Naive thymus-derived CD4-positive, alpha-beta T cell (primary cell): ENCODE measurements around the gene FKBP7. TPM values are rescaled to one million over a fixed set of nuclear protein-coding genes. Genes with fewer than 3 reads are reported as not detected.

Experiments used
- ATAC-seq: fragments of 150-1000 bp; cut with Tn5 transposase; 2 replicates; pipeline ENCODE4 v1.10.0; 2021; ENCODE audit warnings: mild to moderate bottlenecking, moderate library complexity
- CTCF ChIA-PET: fragments of 350-600 bp; sonication (Branson Sonifier 250); formaldehyde crosslinking; loops from one replicate; lab custom pipeline; 2021; ENCODE audit warnings: antibody characterized with exemption; lab: Charles Lee
- POLR2A ChIA-PET: fragments of 350-600 bp; sonication (Branson Sonifier 250); formaldehyde crosslinking; loops from one replicate; lab custom pipeline; 2021; ENCODE audit warnings: antibody characterized with exemption, inconsistent platforms; lab: Charles Lee
- DNase-seq, 9 donors: peaks; one replicate each; pipeline versions ENCODE4 v3.0.0 to v3.0.0-alpha.2; 2020 to 2022; ENCODE audit warnings: mixed read lengths in 1 of 9
- H3K27ac ChIP-seq: one replicate; pipeline ENCODE4 v1.7.0; 2013; ENCODE audit warnings: mild to moderate bottlenecking, low read depth, low read length, moderate library complexity
- H3K27me3 ChIP-seq, 2 donors: one replicate each; pipeline ENCODE4 v1.7.0; 2013; ENCODE audit warnings: low read length in 2 of 2, mild to moderate bottlenecking in 2 of 2, moderate library complexity in 2 of 2; ENCODE audit not compliant: control insufficient read depth in 2 of 2, insufficient read depth in 2 of 2
- H3K36me3 ChIP-seq, 3 experiments: 1 replicate in 2 of 3; 2 replicates in 1 of 3; pipeline ENCODE4 v1.7.0; 2013; ENCODE audit warnings: low read length in 3 of 3, mild to moderate bottlenecking in 3 of 3, moderate library complexity in 1 of 3; ENCODE audit not compliant: insufficient read depth in 3 of 3, control insufficient read depth in 2 of 3
- H3K4me1 ChIP-seq, 2 donors: one replicate each; pipeline ENCODE4 v1.7.0; 2013; ENCODE audit warnings: low read length in 2 of 2, mild to moderate bottlenecking in 2 of 2, moderate library complexity in 1 of 2; ENCODE audit not compliant: control insufficient read depth in 2 of 2, insufficient read depth in 2 of 2
- H3K4me3 ChIP-seq: 2 replicates; pipeline ENCODE4 v1.7.0; 2013; ENCODE audit warnings: mild to moderate bottlenecking, low read length
- H3K9me3 ChIP-seq, 3 experiments: 1 replicate in 2 of 3; 2 replicates in 1 of 3; pipeline ENCODE4 v1.7.0; 2013; ENCODE audit warnings: low read length in 3 of 3; ENCODE audit not compliant: control insufficient read depth in 2 of 3
- H3K27ac Mint-ChIP-seq, 9 donors: one replicate each; pipeline ENCODE4 v1.8.0; 2020 to 2022; ENCODE audit warnings: mixed read lengths in 9 of 9, mild to moderate bottlenecking in 8 of 9, moderate library complexity in 5 of 9, inconsistent platforms in 2 of 9
- H3K27me3 Mint-ChIP-seq, 5 donors: one replicate each; pipeline ENCODE4 v1.8.0; 2021 to 2022; ENCODE audit warnings: mixed read lengths in 5 of 5, mild to moderate bottlenecking in 1 of 5
- H3K36me3 Mint-ChIP-seq, 5 donors: one replicate each; pipeline ENCODE4 v1.8.0; 2020 to 2022; ENCODE audit warnings: mixed read lengths in 5 of 5, mild to moderate bottlenecking in 3 of 5, inconsistent platforms in 1 of 5
- H3K4me1 Mint-ChIP-seq, 7 donors: one replicate each; pipeline ENCODE4 v1.8.0; 2020 to 2022; ENCODE audit warnings: mixed read lengths in 7 of 7, mild to moderate bottlenecking in 3 of 7, inconsistent platforms in 1 of 7
- H3K4me3 Mint-ChIP-seq, 10 donors: one replicate each; pipeline ENCODE4 v1.8.0; 2020 to 2022; ENCODE audit warnings: mild to moderate bottlenecking in 10 of 10, mixed read lengths in 10 of 10, moderate library complexity in 6 of 10, inconsistent platforms in 2 of 10
- H3K9me3 Mint-ChIP-seq, 11 donors: one replicate each; pipeline ENCODE4 v1.8.0; 2020 to 2022; ENCODE audit warnings: mixed read lengths in 11 of 11, mild to moderate bottlenecking in 4 of 11, inconsistent platforms in 1 of 11, moderate library complexity in 1 of 11
- intact Hi-C, 2 donors: fragments of 100-400 bp; cut with micrococcal nuclease; formaldehyde crosslinking; loops; one replicate each; pipeline ENCODE4 v1.15.1; 2023
- polyA plus RNA-seq, 2 donors: library from polyadenylated mRNA; unstranded; fragments of 300-500 nt; fragmentation: Illumina TruSeq; gene quantifications; one replicate each; pipeline ENCODE4 v1.2.3, GENCODE V29; 2021
- total RNA-seq, 6 experiments: library from RNA in 5 of 6; stranded (reverse) in 5 of 6; gene quantifications; 1 replicate in 5 of 6; 2 replicates in 1 of 6; pipeline ENCODE4 v1.2.3 and lab custom pipeline; 2021 to 2026

The FKBP7 gene
- total and polyA plus RNA-seq, 7 experiments from 2014 or later = 0.64 to 4.6 (median 2.4) TPM

DNA sequence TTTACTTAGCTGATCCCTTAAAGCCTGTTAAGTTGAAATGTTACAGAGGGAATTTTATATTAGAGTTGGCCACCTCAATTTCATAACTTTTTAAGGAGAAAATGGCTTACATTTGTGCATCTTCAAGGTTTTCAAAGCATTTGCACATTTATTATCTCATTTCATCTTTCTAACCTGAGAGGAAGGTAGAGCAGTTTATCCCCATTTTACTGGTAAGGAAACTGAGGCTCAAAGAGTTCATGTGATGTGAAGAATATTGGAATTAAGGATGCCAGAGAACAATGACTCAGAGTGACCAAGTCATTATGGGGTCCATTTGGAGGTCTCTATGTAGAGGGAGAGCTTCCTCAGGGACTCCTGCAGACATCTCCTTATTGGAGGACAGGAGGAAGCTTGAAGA, 62.4 kb downstream of the FKBP7 start:
- Mint-ChIP-seq H3K27ac (no peak overlapping the region), H3K4me1 (peaks cover 5 to 61% (median 23%) of the 10 kb centered on the region in 7 donors), H3K36me3 (peaks cover 0 to 8% (median 0%) of the 10 kb centered on the region in 5 donors), H3K27me3 (no peaks in the 10 kb centered on the region), H3K4me3 (no peak overlapping the region), H3K9me3 (no peaks in the 10 kb centered on the region)
- no peaks in the 10 kb centered on the region for H3K27me3 ChIP-seq
- H3K36me3 ChIP-seq = no peaks in the 10 kb centered on the region
- ChIA-PET CTCF (interaction anchor here (5.3 kb wide), 1 partner anchor 20 kb away, joined by 37 read pairs; no protein-coding TSS in a partner anchor), POLR2A (interaction anchor here (1.0 kb wide), 1 partner anchor 35 kb away, joined by 3 read pairs; the partner anchor contains the start of genes PJVK and PRKRA)
- H3K9me3 ChIP-seq = no peaks in the 10 kb centered on the region
- no peak for DNase-seq
- intact Hi-C loops = loop anchor here in 1 of 2 donors (10.0 kb wide), 1 partner anchor 221 kb away; the partner anchor contains the start of gene OSBPL6
- peaks cover 6 to 7% of the 10 kb centered on the region in 2 donors for H3K4me1 ChIP-seq
- H3K4me3 ChIP-seq = no peak overlapping the region
- ATAC-seq = no peak
- no peak overlapping the region for H3K27ac ChIP-seq

DNA sequence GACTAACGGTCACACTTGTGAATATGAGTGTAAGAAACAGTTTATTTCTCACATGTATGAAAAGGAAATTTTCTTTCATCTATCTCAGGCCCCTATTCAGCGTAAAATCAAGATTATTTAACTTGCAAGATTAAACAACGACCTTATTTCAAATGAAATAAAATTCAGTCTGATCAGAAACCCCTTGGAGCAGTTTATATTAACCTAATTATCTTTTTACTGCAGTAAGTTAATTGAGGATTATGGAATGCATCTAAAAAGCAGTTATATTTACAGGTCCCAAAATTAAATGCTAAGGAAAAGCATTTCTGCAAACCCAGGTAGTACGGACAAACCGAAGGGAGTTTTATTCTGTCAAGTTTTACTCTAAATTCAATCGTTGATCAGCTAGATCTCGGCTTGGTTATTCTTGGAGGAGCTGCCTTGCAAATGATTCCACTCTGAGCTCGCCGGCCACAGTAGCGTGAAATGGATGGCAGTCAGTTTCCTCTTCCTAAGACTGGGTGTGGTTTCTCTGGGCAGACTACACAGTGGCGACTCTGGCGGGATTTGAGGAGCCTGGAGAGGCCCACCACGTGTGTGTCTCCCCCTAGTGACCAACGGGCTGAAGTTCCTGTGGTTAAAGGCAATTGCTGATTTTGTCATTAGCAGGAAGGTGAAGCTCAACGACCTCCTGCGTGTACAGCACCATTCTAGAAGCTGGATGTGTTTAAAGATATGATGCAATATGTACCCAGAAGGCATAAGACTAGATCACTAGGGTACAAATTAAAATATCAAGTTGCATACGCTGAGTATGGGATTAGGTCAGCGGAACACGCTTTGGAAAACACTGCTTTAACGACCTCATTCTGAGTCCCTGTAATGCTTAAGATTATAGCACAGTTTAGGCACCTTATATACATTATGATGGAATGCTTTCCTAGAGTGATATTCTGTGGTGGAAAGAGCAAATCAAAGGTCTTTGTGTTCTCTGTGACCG, 63.8 kb downstream of the FKBP7 start:
- H3K4me1 ChIP-seq = peaks cover 6 to 7% of the 10 kb centered on the region in 2 donors
- peaks cover 5 to 58% (median 23%) of the 10 kb centered on the region in 7 donors for H3K4me1 Mint-ChIP-seq
- H3K27ac ChIP-seq = peak overlapping the region; percentile 72
- peaks cover 0 to 3% (median 0%) of the 10 kb centered on the region in 5 donors for H3K27me3 Mint-ChIP-seq
- no peaks in the 10 kb centered on the region for H3K36me3 ChIP-seq
- peak; percentile 50 to 77 (median 64) for DNase-seq
- H3K4me3 ChIP-seq = peak overlapping the region; percentile 53
- no peaks in the 10 kb centered on the region for H3K9me3 ChIP-seq
- H3K36me3 Mint-ChIP-seq = peaks cover 0 to 3% (median 0%) of the 10 kb centered on the region in 5 donors
- peak overlapping the region; percentile 85 to 99 (median 94) for H3K27ac Mint-ChIP-seq
- ChIA-PET CTCF (interaction anchor here (0.6 to 5.3 kb wide), 13 partner anchors 9 to 1203 kb away, joined by 3 to 37 read pairs (median 4); partner anchors contain the start of genes PJVK and PRKRA), POLR2A (interaction anchor here (1.1 to 2.7 kb wide), 4 partner anchors 29 to 302 kb away, joined by 3 to 31 read pairs (median 4); partner anchors contain the start of genes PJVK, PRKRA and RBM45)
- ATAC-seq = peak; percentile 86
- intact Hi-C loops = loop anchor here (1.0 to 10.0 kb wide), 10 partner anchors 10 to 1593 kb away; partner anchors contain the start of genes RBM45 (in 2 of the 2), CWC22 (in 1 of the 2) and OSBPL6 (in 1 of the 2)
- H3K27me3 ChIP-seq = no peaks in the 10 kb centered on the region
- H3K4me3 Mint-ChIP-seq = peak overlapping the region; percentile 83 to 98 (median 90)
- no peaks in the 10 kb centered on the region for H3K9me3 Mint-ChIP-seq

Other genes with a start within 250 kb of the FKBP7 start
- 100 to 1,000 TPM in 1 of 5 experiments, 10 to 100 TPM in 4; 40.8 to 113 (median 59.4) TPM for gene PRKRA, start 27.4 kb downstream of the FKBP7 start, total RNA-seq
- 10 to 100 TPM; 57.8 to 65.9 TPM for gene PRKRA, start 27.4 kb downstream of the FKBP7 start, polyA plus RNA-seq
- gene PJVK, start 27.2 kb downstream of the FKBP7 start, total RNA-seq = 1 to 10 TPM; 2.1 to 6.3 (median 3.8) TPM
- gene PJVK, start 27.2 kb downstream of the FKBP7 start, polyA plus RNA-seq = under 1 TPM; 0.44 to 0.45 TPM
- 10 to 100 TPM; 21.6 to 33.7 (median 30.2) TPM for gene PLEKHA3, start 1.9 kb upstream of the FKBP7 start, total RNA-seq
- gene PLEKHA3, start 1.9 kb upstream of the FKBP7 start, polyA plus RNA-seq = 10 to 100 TPM; 25.3 to 26.4 TPM